Frontal cortex (tissue), 4 donors: Measurements from ENCODE around the gene CDK11B. TPM values are rescaled to one million over a fixed set of nuclear protein-coding genes. Genes with fewer than 3 reads are reported as not detected.
A peak's percentile ranks its signal among the peaks of the same experiment; 100 is the strongest.

Source experiments
- DNase-seq, 2 donors: peaks; one replicate each; pipeline ENCODE4 v3.0.0; 2012; ENCODE audit warnings: low spot score in 2 of 2
- FAIRE-seq: peaks from 2 replicates; lab custom pipeline; 2012; peaks lifted over from hg19 to GRCh38; lab: Jason Lieb, UNC
- total RNA-seq: library from RNA; depleted of rRNA; stranded (reverse); fragments of >200 nt; gene quantifications from one replicate; pipeline ENCODE4 v1.2.3, GENCODE V29; 2014
- donor health status: control.
- donor health status: control.
- donor health status: control.

CDK11B gene
- total RNA-seq, 1 donor from 2014 or later, result 9.0 TPM

DNA sequence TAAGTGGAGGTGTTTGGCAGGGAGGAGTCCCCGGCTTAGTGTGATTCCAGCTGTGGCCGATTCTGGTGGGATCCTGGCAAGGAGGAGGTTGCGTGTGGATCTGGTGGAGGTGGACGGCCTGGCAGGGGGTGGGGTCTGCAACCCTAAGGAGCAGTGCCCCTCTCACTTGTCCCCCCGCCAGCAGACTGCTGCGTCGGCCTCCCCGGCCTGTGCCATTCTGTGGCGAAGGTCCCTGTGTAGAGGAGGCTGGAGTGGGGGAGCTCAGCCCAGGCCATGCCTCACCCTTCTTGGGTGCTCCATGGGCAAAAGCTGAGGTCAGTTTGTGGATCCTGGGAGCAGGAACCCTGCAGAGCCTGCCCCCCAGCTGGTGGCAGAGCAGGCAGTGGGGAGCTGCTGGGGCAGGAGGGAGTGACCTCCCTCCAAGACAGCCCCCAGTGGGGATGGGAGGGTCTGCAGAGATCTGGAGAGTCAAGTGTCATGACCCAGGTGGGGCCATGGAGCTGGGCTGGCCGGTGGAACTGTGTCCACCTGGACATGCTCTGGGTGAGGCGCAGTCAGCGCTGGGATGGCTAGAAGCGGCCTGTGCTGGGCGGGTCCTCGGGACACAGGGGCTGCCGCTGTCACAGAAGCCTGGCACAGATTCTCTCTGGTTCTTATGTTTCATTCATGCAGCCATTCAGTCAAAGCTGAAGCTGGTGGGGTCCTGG, 38.2 kb downstream of the CDK11B start:
- FAIRE-seq (no peak), DNase-seq (no peak)

DNA sequence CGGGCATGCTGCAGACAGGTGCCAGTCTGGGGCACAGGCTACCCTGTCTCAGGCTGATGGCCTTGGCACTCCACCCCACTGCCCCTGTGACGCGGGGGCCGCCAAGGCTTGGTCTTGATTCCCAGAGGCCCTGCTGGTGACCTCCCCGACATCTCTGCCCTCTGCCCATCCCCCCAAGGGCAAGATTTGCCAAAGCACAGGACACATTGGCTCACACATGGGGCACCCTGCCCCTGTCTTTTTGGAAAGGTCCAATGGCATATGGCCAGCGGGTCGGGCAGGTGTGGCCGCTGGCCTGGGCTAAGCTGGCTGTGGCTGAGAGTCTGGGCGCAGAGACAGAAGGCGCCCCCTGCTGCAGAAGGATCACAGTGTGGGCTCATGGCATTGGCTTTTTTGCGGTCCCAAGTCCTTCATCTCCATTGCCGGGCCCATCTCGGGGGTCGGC, 38.9 kb downstream of the CDK11B start:
- no peak for FAIRE-seq

DNA sequence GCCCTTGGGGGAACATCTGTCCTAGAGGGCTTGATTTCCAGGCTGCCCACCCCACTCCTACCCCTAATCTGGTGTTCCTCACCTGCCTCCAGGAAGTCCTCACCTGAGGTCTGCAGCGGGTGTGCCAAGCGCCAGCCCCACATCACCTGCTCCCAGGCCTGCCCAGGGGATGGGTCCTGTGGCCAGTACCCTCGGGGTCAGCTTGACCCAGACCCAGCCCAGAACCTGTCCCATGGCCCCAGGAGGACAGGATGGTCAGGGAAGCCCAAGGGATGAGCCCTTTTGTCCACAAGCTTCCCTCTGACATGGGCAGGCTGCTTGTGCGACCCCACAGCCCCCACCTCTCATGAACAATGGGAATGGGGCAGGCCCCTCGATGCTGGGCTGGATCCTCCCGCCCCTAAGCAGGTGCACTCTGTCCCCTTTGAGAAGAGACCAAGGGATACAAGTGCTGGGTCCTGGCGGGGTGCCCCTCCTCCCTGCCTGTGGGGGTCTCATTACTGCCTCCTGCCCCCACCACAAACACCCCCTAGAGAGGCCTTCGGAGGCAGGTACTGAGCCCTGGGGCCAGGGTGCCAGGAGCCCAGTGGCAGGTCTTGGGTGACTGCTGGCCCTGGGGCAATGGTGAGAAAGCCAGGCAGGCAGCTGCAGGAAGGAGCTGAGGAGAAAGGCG, 40.3 kb downstream of the CDK11B start:
- FAIRE-seq (no peak), DNase-seq (no peak)

More for the DNA sequence above, 38.9 kb downstream of the CDK11B start:
- no peak for DNase-seq

DNA sequence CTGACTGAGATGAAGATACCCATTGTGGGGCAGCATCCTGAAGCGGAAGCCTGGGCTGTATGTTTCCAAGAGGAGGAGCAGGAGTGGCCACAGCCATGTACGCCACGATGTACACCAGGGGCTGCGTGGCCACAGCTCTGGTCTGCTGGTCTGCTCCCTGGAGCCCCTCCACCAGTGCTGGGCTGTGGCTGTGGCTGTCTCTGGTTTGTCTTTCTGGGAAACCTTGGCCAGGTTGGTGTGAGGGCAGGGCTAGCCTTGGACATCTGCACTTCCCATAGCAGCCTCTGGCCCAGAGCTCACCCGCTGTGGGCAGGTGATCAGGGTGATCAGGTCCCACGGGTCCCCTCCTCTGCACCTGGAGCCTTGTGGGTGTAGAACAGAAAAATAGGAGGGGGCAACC, 40.9 kb downstream of the CDK11B start:
- FAIRE-seq (no peak), DNase-seq (no peak)

DNA sequence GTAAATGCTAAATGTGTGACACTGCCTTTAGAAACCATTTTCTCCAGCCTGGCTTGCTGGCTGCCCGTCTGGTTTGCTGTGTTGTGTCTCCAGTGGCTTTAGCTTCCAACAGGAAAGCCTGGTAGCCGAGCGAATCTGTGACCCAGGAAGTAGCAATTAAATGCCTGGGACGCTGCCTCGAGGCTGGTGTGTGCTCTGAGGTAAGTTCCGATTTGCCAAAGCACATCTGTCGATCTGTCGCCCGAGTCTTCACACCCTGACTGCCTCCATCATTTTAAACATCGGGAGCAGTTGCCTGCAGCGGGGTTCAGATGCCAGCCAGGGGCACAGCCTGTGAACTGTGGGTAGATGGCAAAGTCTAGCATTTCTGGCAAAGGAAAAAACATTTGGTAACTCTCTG, 41.3 kb downstream of the CDK11B start:
- DNase-seq, result no peak
- FAIRE-seq, result no peak

DNA sequence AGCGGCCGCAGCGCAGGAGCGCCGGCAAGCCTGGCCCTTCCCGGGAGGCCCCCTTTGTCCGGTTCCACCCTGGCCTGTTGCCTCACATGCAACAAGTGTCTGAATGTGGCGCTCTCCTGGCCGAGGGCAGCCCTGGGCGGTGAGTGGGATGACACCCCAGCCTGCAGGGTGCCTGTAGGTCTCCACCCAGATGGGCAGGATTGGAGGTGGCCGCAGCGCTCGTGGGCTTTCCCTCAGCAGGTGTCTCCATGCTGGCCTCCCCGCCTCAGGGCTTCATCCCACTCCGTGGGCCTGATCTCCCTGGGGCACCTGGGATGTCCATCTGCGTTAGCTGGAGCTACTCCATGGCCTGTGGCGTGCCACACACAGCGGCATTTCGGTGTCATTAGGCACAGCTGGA, 42.0 kb downstream of the CDK11B start:
- DNase-seq (no peak), FAIRE-seq (no peak)

DNA sequence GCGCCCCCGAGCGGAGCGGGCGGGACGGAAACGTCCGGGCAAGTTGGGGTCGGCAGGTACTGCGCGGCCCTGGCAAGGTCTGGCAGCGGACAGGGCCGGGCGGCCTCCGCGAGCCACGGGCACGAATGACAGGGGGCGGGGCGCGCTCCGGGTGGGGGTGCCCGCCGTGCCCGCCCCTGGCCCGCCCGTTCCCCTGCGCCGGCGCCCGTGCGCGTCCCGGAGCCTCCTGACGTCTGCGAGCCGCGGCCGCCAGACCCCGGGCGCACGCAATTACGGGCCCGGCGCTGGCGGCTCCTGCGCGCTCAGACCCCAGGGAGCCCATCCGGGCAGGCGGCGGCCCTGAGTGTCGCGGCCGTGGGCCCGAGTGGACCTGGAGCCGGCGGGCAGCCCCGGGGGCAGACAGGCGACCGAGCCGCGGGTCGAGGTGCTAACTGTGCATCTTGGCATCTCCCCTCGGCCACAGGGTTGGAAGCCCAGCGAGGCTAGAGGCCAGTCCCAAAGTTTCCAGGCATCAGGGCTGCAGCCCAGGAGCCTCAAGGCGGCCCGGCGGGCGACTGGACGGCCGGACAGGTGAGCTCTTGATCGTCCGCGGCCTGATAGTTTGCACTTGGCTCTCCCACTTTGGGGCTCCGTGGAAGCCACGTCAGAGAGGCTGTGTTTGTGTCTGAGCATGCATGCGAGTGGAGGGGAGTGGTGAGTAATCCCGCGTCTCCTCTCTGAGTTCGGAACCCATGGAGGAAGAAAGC, 42.6 kb downstream of the CDK11B start:
- DNase-seq (peak; percentile 76 to 80), FAIRE-seq (no peak)

DNA sequence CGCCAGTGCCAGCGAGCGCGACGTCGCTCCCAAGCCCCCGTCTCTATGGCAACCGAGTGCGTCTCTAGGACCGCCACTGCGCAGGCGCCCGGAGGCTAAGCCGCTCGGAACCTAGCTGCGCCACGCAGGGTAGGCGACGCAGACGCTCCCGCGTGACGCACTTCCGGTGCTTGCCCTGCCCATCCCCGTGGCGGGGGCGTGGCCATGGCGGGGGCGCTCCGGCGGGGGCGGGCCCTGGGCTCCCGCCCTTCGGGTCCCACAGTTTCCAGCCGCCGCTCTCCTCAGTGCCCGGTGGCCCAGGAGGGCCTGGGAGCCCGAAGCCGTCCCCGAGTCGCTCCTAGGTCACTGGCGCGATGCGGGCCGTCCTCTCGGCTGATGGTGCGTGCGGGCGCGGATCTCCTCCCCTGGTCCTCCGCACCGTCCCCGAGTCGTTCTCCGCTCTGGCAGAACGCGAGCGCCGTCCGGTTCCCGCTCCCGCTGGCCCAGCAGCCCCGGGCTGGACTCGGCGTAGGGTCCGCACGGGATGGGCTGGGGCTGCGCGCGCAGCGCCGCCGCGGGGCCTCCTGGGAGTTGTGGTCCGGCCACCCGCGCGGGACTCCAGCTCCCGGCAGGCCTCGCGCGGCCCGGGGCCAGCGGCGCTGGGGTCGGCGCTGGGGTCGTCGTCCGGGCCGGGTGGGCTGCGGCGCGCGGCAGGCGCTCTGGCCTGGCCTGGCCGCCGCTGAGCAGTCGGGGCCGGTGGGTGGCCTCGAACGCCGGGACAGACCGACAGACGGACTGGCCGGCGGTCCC, 43.4 kb downstream of the CDK11B start, which contains the start of gene MIB2:
Gene MIB2 (plus strand): TSS at position 245 of the 789 bp plus-strand sequence. CDS start 7,953 bp downstream, outside the sequence.
- FAIRE-seq, result no peak
- peak; percentile 100 for DNase-seq

DNA sequence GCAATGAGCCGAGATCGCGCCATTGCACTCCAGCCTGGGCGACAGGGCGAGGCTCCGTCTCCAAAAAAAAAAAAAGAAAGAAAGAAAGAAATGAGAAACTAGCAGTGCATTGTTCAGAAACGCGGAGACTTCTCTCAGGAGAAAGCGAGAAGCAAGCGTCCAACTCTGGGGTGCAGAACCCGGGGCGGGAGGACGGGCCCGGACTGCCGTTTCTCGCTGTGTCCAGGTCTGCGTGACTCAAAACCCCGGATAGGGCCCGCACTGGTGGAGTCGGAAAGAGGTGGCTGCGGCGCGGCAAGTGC, 43.9 kb downstream of the CDK11B start:
- no peak for FAIRE-seq
- no peak for DNase-seq

DNA sequence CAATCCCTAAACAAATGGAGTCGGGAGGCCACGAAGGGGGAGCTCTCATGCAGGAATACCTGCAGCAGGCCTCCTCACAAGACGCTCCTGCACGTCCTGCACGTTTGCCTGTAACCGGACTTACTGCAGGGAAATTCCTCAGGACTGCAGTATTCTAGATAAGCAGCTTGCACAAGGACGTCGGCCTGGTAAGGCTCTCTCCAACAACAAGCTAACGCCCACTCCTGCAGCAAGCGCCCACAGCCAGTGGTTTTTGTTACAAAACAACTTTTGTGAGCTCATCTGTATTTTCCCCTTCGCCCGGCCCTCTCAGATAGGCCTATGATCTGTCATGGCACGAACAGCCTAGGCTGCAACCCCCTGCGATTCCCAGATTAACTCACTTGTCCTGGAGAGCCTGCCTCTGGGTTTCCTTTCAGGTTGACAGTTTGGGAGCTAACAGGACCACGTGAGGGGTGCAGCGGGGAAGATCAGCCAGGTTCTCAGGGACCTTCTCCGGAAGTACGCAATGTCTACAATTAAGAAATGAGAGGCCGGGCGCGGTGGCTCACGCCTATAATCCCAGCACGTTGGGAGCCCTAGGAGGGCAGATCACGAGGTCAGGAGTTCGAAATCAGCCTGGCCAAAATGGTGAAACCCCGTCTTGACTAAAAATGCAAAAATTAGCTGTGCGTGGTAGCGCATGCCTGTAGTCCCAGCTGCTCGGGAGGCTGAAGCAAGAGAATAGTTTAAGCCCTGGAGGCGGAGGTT, 44.4 kb downstream of the CDK11B start:
- DNase-seq (no peak), FAIRE-seq (no peak)

DNA sequence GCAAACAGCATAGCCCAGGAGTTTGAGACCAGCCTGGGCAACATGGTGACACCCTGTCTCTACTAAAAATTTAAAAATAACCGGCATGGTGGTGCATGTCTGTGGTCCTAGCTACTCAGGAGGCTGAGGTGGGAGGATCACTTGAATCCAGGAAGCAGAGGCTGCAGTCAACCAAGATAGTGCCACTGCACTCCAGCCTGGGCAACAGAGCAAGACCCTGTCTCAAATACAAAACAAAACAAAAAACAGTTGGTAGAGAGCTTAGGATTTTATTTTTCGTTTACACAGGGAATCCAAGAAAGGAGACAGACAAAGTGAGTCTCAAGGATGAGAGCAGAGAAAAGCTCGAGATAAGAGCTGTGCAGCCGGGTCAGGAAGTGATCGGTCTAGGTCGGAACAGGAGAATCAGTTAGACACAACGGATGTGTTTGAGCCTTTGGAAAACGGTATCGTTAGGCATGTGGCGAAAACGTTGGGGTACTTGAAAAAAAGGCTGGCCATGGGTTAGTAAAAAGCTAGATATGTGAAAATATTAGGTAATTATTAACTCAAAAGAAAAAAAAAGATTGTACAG, 45.2 kb downstream of the CDK11B start:
- FAIRE-seq (no peak), DNase-seq (no peak)

DNA sequence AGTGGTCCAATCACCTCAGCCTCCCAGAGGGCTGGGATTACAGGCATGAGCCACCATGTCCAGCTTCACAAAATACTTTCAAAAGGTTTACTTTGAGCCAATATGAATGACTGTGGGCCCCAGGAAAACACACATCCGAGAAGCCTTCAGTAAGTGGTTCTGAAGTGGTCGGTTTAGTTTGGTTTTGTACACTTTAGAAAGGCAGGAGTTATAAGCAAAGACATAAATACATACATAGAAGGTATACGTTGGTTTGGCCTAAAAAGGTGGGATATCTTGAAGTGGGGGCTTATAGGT, 46.8 kb downstream of the CDK11B start:
- FAIRE-seq, result no peak
- no peak for DNase-seq

DNA sequence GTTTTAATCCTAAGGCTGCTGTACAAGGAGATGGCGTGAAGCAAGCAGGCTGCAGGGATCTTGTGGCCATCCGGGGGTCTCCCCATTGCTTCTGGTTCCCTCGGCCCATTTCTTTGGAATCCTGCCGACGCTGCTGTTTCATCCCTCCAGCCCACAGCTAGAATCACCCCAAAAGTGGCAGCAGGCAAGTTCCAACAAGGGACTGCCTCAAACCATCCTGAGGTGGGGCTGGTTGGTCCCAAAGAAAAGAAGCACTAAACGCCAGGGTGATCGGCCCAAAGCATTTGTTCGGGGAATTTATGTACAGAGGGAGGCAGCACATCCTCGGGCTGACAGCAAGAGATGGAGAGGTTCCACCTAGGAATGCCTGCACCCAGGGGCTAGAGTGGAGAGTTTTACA, 48.0 kb downstream of the CDK11B start:
- FAIRE-seq, result no peak
- DNase-seq, result no peak

DNA sequence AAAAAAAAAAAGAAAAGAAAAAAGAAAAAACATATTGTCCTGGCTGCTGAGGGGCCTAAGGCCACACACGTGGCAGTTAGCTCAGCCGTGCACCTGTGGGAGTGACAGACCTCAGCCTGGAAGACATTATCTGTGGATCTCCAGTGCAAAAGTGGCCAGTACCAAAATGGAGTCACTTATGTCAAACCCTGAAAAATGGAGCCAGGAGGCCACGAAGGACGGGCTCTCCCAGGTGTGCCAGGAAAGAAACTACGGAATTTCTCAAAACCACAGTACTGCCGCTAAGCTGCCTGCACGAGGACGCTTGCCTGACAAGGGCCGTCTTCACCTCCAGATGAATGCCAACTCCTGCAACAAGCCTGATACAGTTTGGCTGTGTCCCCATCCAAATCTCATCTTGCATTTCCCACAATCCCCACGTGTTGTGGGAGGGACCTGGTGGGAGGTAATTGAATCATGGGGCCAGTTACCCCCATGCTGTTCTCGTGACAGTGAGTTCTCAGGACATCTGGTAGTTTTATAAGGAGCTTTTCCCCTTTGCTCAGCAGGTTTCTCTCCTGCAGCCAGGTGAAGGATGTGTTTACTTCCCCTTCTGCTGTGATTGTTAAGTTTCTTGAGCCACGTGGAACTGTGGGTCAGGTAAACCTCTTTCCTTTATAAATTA, 48.9 kb downstream of the CDK11B start:
- no peak for DNase-seq
- no peak for FAIRE-seq

DNA sequence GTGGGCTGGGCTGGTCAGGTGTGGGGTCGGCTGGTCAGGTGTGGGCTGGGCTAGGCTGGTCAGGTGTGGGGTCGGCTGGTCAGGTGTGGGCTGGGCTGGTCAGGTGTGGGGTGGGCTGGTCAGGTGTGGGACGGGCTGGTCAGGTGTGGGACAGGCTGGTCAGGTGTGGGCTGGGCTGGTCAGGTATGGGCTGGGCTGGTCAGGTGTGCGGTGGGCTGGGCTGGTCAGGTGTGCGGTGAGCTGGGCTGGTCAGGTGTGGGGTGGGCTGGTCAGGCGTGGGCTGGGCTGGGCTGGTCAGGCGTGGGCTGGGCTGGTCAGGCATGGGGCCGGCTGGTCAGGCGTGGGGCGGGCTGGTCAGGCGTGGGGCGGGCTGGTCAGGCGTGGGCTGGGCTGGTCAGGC, 52.6 kb downstream of the CDK11B start:
- FAIRE-seq (no peak), DNase-seq (no peak)

DNA sequence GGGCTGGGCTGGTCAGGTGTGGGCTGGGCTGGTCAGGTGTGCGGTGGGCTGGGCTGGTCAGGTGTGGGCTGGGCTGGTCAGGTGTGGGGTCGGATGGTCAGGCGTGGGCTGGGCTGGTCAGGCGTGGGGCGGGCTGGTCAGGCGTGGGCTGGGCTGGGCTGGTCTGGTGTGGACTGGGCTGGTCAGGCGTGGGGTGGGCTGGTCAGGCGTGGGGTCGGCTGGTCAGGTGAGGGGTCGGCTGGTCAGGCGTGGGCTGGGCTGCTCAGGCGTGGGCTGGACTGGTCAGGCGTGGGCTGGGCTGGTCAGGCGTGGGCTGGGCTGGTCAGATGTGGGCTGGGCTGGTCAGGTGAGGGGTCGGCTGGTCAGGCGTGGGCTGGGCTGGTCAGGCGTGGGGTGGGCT, 53.1 kb downstream of the CDK11B start:
- DNase-seq (no peak), FAIRE-seq (no peak)

DNA sequence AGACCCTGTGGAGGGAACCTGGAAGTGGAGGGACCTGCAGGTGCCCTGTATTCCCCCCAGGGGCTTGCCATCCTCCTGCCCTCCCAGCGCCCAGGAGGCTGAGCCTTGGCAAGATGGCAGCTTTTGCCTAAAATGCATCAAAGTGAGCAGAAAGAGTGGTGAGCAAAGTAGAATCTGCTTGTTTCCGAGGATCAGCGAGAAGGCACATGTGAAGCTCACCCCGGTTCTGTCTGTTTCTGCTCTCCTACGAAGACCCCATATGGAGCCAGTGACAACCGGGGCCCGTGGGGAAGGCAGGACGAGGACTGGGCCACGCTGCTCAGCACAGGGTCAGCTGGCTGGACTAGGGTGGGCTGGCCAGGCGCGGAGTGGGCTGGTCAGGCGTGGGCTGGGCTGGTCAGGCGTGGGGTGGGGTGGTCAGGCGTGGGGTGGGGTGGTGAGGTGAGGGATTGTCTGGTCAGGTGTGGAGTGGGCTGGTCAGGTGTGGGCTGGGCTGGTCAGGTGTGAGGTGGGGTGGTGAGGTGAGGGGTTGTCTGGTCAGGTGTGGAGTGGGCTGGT, 53.7 kb downstream of the CDK11B start:
- FAIRE-seq (no peak), DNase-seq (no peak)

DNA sequence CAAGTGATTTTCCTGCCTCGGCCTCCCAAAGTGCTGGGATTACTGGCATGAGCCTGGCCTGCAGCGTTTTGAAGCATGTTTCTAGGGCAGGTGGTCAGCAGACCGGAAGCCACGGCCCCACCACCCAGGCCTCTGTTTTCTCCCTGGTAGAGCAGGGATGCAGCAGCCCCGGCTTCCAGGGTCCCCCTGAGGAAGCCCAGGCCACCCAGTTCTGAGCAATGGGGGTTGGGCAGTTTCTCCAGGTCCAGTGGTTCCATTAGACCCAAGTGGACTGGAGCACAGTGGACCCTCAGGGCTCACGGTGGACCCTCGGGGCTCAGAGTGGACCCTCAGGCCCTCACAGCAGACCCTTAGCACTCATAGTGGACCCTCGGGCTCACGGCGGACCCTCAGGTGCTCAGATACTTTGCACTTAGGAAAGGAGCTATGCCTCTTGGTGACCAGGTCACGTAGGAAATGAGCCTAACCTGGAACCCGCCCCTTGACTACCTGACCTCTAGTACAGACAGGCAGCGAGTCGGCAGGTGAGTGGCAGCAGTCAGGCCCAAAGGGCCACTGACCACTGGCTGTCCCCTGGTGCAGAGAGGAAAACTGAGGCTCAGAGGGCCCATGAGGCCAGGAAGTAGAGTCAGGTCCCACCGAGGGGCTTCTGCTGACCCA, 54.3 kb downstream of the CDK11B start:
- FAIRE-seq, result no peak

More for the DNA sequence above, 54.3 kb downstream of the CDK11B start:
- DNase-seq, result no peak
